ENCODE measurements around the gene GRAMD1A.

GRAMD1A gene

GRCh38 chr19:35008891-35009341, 8.8 kb downstream of the GRAMD1A start:
- no peak for TF ChIP-seq CTCF (IDR thresholded peaks at IDR 0.05; ENCODE audit: low read depth, low read length)
- no peak for DNase-seq (ENCODE audit: extremely low read depth, low read depth)

- no peak for TF ChIP-seq CTCF (IDR thresholded peaks at IDR 0.05; ENCODE audit: low read depth, low read length)
- DNase-seq (ENCODE audit: extremely low read depth, low read depth): no peak
Measured at GRCh38 chr19:35009424-35010415, 9.6 kb downstream of the GRAMD1A start.

- no peak for DNase-seq (ENCODE audit: extremely low read depth, low read depth)
- TF ChIP-seq CTCF (IDR thresholded peaks at IDR 0.05; ENCODE audit: low read depth, low read length): no peak
Measured at GRCh38 chr19:35011091-35011689, 11.1 kb downstream of the GRAMD1A start.

GRCh38 chr19:35011737-35012682, 11.9 kb downstream of the GRAMD1A start:
- no peak for TF ChIP-seq CTCF (IDR thresholded peaks at IDR 0.05; ENCODE audit: low read depth, low read length)
- no peak for DNase-seq (ENCODE audit: extremely low read depth, low read depth)

- peak; percentile 98 for TF ChIP-seq CTCF (IDR thresholded peaks at IDR 0.05; ENCODE audit: low read depth, low read length)
- DNase-seq (ENCODE audit: extremely low read depth, low read depth): no peak
Measured at GRCh38 chr19:35013041-35013819, 13.1 kb downstream of the GRAMD1A start.

All from AG09319 (cell line).